Neural progenitor cell (in vitro differentiated cells): ENCODE results near the gene BBS9.

ENCODE experiments used
- EZH2 ChIP-seq: fragments of 200-600 bp; sonication (generic); IDR thresholded peaks from 2 replicates; pipeline ENCODE4 v1.6.1; 2017; ENCODE audit warnings: antibody characterized with exemption, mild to moderate bottlenecking, moderate library complexity
- TF ChIP-seq, protein P1 (sequence below): fragments of 200-600 bp; sonication (generic); IDR thresholded peaks from 2 replicates; pipeline ENCODE4 v1.5.1; 2017; ENCODE audit warnings: antibody characterized with exemption, mild to moderate bottlenecking

DNA sequence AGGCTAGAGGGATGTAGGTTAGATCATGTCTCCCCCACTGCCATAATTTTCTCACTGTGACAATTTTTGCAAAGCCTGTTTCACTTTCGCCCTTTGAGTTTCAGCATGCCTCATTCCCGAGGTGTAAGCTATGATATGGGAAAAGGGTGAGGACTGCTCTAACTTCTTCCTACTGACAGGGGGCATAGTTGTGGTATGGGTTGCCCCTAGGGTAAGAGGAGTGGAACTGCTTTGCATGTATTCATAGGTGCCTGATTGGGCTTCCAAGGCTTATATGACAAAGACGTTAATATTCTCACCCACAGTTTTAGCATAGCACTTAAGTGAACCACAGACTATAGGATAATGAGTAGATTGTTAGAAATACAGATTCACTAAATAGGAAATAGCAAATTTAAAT, 148.7 kb downstream of the BBS9 start:
- TF ChIP-seq, protein P1, sequence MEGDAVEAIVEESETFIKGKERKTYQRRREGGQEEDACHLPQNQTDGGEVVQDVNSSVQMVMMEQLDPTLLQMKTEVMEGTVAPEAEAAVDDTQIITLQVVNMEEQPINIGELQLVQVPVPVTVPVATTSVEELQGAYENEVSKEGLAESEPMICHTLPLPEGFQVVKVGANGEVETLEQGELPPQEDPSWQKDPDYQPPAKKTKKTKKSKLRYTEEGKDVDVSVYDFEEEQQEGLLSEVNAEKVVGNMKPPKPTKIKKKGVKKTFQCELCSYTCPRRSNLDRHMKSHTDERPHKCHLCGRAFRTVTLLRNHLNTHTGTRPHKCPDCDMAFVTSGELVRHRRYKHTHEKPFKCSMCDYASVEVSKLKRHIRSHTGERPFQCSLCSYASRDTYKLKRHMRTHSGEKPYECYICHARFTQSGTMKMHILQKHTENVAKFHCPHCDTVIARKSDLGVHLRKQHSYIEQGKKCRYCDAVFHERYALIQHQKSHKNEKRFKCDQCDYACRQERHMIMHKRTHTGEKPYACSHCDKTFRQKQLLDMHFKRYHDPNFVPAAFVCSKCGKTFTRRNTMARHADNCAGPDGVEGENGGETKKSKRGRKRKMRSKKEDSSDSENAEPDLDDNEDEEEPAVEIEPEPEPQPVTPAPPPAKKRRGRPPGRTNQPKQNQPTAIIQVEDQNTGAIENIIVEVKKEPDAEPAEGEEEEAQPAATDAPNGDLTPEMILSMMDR, result no peak
- no peak for TF ChIP-seq EZH2
